ENCODE results near the gene RARS1.
"Not testable (repeated sequence)": the region's sequence is repeated elsewhere in the genome, so short reads cannot be mapped to it uniquely, and the experiment has no call there.

Gene RARS1

DNA sequence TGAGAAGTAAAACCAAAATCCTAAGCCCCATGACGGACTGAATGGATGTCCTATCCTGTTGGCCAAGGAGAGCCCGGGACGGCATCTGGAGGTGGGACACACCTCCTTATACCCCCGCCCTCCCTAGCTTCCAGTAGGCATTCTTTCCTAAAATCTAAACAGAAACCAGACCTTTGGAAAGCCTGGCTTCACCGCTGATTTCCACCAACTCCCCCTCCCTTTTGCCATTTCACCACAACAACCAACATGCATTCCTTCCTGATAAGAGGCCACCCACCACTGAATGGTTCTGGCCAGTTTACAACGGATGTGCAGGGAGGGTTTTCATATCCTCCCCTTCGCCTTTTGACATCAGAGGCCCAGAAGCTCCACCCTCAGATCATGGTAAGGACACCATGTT lies 9.2 kb upstream of the RARS1 start:
- in situ Hi-C loops (cut with MboI; ENCODE audit: low pct_unique_long_range_greater_than_20kb, low sequenced_read_pairs): no loop called here
- DNase-seq: peak; percentile 42

DNA sequence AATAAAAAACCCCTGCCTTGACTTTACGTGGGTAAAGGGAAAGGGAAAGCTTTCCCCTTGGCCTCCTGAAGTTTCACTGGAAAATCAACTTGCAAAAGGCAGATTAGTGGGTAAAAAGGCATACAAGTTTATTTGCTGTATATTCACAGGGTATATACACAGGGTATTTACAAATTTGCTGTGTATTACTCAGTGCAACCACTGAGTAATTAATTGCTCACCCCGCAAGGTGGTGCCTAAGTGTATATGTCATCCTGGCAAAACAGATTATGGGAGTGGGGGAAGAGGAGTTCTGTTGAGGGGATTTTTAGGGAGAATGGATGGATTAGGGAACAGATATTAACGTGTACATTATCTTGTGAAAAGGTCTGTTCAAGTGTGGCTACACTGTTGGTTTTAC lies 7.1 kb upstream of the RARS1 start:
- in situ Hi-C loops (cut with MboI; ENCODE audit: low pct_unique_long_range_greater_than_20kb, low sequenced_read_pairs): no loop called here
- no peak for DNase-seq

DNA sequence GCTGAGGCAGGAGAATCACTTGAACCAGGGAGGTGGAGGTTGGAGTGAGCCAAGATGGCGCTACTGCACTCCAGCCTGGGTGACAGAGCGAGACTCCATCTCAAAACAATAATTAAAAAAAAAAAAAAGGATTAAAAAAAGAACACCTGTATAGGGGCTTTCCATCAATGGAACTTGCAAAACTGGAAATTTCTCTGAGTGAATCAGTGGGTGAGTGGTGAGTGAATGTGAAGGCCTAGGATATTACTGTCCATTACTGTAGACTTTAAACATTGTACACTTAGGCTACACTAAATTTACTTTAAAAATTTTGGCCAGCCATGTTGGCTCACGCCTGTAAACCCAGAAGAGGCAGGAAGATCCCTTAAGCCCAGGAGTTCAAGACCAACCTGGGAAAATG lies 5.7 kb upstream of the RARS1 start:
- no peak for DNase-seq
- in situ Hi-C loops (cut with MboI; ENCODE audit: low pct_unique_long_range_greater_than_20kb, low sequenced_read_pairs): no loop called here

DNA sequence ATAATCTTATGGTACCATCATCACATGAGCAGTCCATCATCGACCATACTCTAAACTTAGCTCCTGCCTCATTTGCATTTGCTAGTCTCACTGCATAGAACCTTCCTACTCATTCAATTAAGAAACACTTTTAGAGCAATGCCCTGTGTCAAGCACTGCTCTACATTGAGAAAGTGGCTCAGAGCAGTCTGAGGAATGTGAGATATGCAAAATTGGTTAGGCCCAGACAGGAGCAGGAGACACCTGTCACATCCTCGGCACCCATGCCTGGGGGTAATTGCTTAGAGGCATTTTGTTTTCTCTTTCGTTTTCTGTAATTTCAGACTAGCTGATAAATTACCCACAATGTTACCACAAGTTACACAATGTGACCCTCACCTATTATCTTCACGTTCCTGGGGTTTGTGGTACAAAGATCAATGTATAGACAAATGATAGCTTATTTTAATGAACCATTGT lies 4.9 kb upstream of the RARS1 start:
- in situ Hi-C loops (cut with MboI; ENCODE audit: low pct_unique_long_range_greater_than_20kb, low sequenced_read_pairs): no loop called here
- no peak for DNase-seq

DNA sequence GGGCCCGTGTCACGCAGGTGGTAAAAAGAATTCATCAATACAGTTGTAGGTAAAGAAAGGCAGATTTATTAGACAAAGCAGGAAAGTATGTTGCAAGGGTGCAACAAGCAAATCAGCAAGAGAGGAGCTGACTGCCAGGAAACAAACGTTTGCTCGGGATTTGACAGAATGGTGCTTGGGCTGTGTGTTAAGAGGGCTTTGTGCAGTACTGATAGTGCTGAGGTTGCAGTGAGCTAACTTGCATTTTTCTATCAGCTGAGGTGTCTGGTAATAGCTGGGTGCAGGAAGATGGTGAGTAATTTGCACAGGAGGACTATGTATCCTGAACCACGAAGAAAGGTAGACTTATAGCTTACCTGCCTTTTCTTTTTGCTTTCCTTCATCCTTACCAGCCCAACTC lies 3.9 kb upstream of the RARS1 start:
- in situ Hi-C loops (cut with MboI; ENCODE audit: low pct_unique_long_range_greater_than_20kb, low sequenced_read_pairs): no loop called here
- no peak for DNase-seq

DNA sequence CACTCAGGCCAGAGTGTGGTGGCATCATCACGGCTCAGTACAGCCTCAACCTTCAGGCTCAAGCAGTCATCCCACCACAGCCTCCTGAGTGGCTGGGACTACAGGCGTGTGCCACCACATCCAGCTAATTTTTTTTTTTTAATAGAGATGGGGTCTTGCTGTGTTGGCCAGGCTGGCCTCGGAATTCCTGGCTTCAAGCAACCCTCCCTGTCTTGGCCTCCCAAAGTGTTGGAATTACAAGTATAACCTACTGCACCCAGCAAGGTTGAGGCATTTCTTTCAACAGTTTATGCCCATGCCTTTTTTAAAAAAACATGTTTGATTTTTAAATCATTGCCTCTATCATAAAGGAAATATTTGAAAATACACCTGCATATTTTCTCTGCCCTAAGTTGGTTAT lies 2.8 kb downstream of the RARS1 start:
- DNase-seq: no peak
- in situ Hi-C loops (cut with MboI; ENCODE audit: low pct_unique_long_range_greater_than_20kb, low sequenced_read_pairs): no loop called here

DNA sequence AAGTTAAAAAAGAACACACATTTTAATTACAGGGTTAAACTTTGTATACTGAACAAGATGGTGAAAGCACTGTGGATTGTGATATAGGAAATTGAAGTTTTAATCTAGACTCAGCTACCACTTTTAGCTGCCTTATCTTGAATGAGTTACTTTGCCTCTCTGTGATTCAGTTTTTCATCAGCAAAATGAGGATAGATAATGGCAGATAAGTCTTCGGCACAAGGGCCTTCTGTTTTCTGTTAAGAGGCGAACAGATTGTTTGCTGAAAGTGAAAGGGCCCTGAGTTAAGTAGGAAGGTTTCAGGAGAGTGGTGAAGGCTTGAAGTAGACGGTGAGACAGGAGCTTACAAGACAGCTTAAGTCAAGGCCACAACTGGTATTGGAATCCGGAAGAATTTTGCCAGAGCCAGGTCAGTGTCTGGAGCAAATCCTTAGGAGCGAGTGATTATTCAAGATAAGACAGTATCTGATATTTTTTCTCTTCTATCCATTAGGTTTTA lies 7.8 kb downstream of the RARS1 start:
- DNase-seq: no peak
- in situ Hi-C loops (cut with MboI; ENCODE audit: low pct_unique_long_range_greater_than_20kb, low sequenced_read_pairs): no loop called here

DNA sequence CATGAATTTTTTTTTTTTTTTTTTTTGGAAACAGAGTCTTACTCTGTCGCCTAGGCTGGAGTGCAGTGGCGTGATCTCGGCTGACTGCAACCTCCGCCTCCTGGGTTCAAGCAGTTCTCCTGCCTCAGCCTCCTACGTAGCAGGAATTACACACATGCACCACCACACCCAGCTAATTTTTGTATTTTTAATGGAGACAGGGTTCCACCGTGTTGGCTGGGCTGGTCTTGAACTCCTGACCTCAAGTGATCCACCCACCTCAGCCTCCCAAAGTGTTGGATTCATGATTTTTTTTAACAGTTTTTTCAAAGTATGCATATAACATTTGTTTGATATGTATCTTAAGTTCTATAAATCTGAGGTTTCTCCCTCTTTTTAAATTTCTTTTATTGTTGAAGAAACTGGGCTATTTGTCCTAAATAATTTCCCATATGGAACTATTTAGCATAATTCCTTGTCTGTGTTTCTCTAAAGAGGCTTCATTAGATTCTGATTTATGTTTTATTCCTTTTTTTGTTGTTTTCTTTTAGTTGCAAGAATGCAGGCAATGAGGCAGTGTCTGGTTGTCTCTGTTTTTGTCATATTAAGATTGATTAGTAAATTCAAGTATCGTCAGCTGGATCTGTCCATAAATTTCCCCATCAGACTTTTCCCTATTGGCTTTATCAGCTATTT lies 16.4 kb downstream of the RARS1 start:
- DNase-seq: no peak
- in situ Hi-C loops (cut with MboI; ENCODE audit: low pct_unique_long_range_greater_than_20kb, low sequenced_read_pairs): no loop called here

DNA sequence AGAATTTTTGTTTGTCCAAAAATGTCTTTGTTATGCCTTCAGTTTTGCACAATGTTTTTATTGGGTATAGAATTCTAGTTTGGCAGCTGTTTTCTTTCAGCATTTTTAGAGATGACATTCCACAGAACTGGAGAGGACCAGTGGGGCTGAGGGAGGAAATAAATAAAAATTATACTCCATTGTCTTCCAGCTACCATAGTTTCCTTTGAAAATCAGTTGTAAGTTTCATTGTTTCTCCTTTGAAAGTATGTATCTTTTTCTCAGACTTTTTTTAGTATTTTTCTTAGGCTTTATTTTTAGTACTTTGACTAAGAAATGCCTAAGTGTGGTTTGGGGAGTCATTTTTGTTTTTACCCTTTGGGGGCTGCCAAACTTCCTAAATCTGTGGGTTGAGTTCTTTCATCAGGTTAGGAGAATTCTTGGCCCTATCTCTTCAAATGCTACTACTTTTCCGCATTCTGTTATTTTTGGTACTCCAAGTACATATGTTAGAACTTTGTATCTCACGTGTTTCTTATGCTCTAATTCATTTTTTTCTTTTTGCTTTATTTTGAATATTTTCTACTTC lies 27.7 kb downstream of the RARS1 start:
- in situ Hi-C loops (cut with MboI; ENCODE audit: low pct_unique_long_range_greater_than_20kb, low sequenced_read_pairs): no loop called here
- no peak for DNase-seq

DNA sequence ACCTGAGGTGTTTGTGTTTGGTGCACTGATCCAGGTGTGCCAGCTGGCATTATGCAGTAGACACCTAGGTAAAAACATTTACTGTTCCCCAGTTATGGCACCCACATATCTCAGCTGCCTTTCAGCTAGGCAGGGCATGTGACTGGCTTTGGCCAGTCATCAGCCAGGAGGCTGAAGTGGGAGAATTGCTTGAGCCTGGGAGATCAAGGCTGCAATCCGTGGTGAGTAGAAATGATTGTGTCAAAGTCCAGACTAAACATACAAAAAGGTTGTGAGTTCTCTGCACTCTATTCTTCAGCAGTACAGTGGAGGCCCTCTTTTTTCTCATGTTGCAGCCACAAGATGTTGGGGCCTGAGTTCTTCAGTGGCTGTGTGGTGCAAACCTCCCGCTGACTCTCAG lies 39.6 kb downstream of the RARS1 start:
- DNase-seq: no peak
- in situ Hi-C loops (cut with MboI; ENCODE audit: low pct_unique_long_range_greater_than_20kb, low sequenced_read_pairs): no loop called here

DNA sequence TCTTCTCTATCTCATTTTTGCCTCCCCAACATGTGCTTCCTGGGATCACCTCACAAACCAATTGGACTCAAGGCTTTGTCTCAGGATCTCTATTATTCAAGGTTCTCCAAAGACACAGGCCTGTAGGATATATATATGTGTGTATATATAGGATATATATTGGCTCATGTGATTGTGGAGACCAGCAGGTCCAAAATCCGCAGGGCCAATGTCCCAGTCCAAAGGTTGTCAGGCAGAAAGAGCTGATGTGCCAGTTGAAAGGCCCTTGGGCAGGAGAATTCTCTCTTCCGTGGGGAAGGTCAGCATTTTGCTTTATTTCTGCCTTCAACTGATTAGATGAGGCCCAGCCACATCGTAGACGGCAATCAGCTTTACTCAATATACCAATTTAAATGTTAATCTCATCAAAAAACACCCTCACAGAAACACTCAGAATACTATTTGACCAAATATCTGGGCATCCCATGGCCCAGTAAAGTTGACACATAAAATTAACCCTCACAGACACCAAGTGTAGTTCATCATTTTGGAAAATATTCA lies 41.6 kb downstream of the RARS1 start:
- DNase-seq: no peak
- in situ Hi-C loops (cut with MboI; ENCODE audit: low pct_unique_long_range_greater_than_20kb, low sequenced_read_pairs): no loop called here

DNA sequence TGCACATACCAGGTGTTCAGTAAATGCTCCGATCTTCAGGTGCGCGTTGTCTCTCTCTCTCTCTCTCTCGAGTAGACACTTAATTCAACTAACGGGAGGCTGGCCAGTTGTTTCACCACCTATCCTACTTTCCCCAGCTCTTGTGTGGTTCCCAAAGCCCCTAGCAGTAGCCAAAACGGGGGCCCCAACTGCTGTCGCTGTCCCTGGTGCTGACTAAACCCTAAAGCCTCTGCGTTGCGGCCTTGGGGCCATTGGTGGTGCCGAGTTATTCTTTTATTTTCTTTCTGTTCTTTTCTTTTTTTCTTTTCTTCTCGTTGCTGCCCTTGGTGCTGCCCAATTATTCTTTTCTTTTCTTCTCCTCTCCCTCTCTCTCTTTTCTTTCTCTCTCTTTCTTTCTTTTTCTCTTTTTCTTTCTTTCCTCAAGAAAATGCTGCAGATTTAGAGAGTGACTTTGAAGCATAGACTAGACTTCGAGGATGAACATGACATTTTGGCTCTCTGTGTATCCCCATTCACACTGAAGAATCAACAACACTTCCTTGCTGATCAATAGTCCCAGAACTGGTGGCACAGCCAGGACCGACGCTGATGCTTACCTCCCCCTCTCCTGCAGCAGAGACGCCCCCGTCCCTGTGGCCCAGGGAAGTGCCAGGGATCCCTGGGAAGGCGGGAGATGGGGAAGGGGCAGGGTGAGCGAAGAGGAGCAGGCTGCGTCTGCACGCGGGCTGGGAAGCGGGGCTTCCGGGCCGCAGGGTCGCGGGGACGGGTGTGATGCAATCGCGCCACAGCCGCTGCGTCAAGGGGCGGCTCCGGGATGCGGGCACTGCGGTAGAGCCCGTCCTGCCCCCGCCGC lies 42.5 kb downstream of the RARS1 start, which contains the start of gene FBLL1:
TSS of gene FBLL1 (plus strand) at position 785 of the 853 bp plus-strand sequence. CDS start 200 bp downstream, outside the sequence.
- in situ Hi-C loops (cut with MboI; ENCODE audit: low pct_unique_long_range_greater_than_20kb, low sequenced_read_pairs): no loop called here
- DNase-seq: peak; percentile 25

DNA sequence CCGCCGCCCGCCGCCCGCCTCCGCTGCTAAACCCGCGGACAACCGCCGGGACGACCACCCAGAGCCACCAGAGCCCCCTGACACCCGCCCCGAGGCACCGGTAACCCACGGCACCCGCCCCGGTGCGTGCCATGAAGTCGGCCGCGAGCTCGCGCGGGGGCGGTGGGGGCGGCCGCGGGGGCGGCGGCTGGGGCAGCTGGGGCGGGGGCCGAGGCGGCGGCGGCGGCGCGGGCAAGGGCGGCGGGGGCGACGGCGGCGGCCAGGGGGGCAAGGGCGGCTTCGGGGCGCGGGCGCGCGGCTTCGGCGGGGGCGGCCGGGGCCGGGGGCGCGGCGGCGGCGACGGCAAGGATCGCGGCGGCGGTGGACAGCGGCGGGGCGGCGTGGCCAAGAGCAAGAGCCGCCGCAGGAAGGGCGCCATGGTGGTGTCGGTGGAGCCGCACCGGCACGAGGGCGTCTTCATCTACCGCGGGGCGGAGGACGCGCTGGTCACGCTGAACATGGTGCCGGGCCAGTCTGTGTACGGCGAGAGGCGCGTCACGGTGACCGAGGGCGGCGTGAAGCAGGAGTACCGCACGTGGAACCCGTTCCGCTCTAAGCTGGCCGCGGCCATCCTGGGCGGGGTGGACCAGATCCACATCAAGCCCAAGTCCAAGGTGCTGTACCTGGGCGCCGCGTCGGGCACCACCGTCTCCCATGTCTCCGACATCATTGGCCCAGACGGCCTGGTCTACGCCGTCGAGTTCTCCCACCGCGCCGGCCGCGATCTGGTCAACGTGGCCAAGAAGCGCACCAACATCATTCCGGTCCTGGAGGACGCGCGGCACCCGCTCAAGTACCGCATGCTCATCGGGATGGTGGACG lies 43.3 kb downstream of the RARS1 start:
- in situ Hi-C loops (cut with MboI; ENCODE audit: low pct_unique_long_range_greater_than_20kb, low sequenced_read_pairs): no loop called here
- no peak for DNase-seq

DNA sequence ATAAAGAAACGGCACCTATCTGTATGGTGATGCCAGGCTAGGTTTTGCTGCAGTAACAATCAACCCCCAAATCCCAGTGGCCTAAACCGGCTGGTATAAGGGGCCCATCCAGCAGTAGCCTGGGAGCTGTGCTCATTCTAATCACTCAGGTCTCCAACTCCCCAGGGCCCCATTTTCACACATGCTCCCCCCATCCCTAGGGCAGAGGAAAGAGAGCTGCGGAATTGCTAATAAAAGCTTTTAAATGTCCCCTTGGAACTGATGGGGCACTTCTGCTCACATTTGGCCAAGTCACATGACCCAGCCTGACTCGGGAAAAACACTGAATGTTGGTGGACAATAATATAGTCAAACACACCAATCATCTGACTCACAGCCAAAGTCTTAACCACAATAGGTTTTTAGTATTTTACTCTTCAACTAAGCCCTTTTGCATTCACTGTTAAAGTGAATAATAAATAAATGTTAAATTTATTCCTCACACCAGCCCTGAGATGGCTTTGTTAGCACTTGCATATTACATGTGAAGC lies 44.4 kb downstream of the RARS1 start:
- no peak for DNase-seq
- in situ Hi-C loops (cut with MboI; ENCODE audit: low pct_unique_long_range_greater_than_20kb, low sequenced_read_pairs): no loop called here

DNA sequence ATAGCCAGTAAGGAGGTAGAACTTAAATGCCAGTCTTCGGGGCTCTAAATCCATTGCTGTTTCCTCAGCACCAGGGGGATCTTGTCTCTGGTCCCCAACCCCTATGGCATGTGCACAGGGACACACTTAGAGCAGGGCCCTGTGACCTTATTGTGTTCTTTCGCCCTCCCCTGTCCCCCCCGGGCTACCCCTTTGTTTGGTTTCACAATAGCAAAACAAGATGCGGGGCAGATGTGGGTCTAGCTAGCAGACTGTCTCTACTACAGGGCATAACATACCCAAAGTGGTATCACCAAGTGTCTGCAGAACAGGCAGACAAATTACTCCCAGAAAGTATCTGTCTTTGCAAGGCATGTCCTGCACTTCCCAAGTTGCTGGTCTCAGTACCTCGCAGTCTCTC lies 44.9 kb downstream of the RARS1 start:
- DNase-seq: no peak
- in situ Hi-C loops (cut with MboI; ENCODE audit: low pct_unique_long_range_greater_than_20kb, low sequenced_read_pairs): no loop called here

DNA sequence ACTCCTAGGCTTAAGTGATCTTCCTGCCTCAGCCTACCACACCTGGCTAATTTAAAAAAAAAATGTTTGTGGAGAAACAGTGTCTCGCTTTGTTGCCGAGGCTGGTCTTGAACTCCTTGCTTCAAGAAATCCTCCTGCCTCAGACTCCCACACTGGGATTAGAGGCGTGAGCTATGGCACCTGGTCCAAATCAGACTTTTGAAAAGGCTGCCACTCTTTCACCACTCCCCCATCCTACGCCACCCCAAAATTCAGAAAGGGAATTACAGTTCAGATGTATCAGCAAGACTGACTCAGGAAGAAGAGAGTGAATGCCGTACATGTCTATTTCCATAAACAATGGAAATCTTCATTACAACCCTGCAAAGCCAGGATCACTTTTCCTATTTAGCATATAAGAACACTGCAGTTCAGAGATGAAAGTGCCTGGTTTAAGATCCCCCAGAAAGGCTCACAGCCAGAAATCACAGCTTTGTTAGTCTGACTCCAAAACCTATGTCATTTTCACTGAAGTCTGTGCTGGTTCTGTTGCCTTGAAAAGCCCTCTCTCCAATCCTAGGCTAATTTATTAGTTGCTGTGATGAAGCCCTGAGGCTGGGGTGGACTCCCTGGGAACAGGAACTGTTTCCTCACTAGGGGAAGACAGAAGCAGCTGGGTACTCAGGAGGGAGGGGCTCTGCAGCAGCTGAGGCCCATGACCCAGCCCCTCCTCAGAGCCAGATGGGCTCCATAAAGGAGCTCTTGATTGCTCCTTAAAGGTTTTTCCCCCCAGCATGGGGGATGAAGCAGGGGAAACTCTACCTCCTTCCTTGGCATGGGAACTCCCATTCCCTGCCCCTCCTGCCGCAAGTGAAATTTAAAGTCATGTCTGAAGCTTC lies 46.0 kb downstream of the RARS1 start:
- no peak for DNase-seq
- in situ Hi-C loops (cut with MboI; ENCODE audit: low pct_unique_long_range_greater_than_20kb, low sequenced_read_pairs): no loop called here

DNA sequence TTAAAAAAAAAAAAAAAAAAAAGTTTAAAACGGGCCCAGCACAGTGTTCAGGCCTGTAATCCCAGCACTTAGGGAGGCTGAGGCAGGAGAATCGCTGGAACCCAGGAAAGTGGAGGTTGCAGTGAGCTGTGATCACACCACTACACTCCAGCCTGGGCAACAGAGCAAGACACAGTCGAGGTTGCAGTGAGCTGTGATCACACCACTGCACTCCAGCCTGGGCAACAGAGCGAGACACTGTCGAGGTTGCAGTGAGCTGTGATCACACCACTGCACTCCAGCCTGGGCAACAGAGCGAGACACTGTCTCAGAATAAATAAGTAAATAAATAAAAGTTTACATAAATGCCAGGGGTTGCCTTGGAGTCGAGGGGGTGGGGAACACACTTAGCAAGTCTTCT lies 48.1 kb downstream of the RARS1 start:
- in situ Hi-C loops (cut with MboI; ENCODE audit: low pct_unique_long_range_greater_than_20kb, low sequenced_read_pairs); DNase-seq: not testable (repeated sequence)

DNA sequence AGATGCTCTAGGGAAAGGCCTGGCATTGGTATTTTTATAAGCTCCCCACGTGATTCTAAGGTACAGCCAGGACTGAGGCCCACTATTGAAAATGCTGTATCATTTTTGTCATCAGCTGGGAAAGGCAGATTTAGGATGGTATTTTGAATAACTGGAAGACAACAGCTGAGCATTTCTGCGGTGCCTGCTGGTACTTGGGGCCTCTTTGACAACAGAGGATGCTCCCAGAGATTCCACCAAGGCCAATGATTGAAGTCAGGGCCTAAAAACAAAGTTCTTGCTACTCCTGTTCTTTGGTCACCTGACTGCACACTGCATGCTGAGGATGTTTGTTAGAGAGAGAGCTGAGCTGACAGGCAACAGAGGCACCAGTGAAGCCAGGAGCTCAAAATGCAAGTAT lies 50.9 kb downstream of the RARS1 start:
- in situ Hi-C loops (cut with MboI; ENCODE audit: low pct_unique_long_range_greater_than_20kb, low sequenced_read_pairs): no loop called here
- DNase-seq: no peak

Data from KBM-7 (cell line).